ENCODE measurements around the gene TAF11L8.
"Not testable (repeated sequence)": the region's sequence is repeated elsewhere in the genome, so short reads cannot be mapped to it uniquely, and the experiment has no call there.

- not testable (repeated sequence) for TF ChIP-seq CTCF, POLR2A (IDR thresholded peaks at IDR 0.05)
Measured at GRCh38 chr5:17631788-17632187, 41.0 kb upstream of the TAF11L8 start, which contains the start of gene TAF11L13.
